Sigmoid colon (tissue), 7 donors: Measurements from ENCODE around the gene SLC25A51. TPM values are rescaled to one million over a fixed set of nuclear protein-coding genes. Genes with fewer than 3 reads are reported as not detected.

Experiments
- DNase-seq: peaks from one replicate; pipeline ENCODE4 v3.0.0-alpha.2; 2019
- H3K27ac ChIP-seq, 4 donors: fragments of 200-600 bp; sonication (generic); one replicate each; pipeline ENCODE4 v1.5.1; 2016 to 2019; ENCODE audit warnings: mild to moderate bottlenecking in 1 of 4
- H3K27me3 ChIP-seq, 3 donors: fragments of 200-600 bp; sonication (generic); one replicate each; pipeline ENCODE4 v1.5.1; 2019; ENCODE audit warnings: mild to moderate bottlenecking in 1 of 3
- H3K36me3 ChIP-seq, 4 donors: fragments of 200-600 bp; sonication (generic); one replicate each; pipeline ENCODE4 v1.5.1; 2016 to 2019
- H3K4me1 ChIP-seq, 4 donors: fragments of 200-600 bp; sonication (generic); one replicate each; pipeline ENCODE4 v1.5.1; 2017 to 2019
- H3K4me3 ChIP-seq, 4 donors: fragments of 200-600 bp; sonication (generic); one replicate each; pipeline ENCODE4 v1.5.1; 2017 to 2019; ENCODE audit warnings: mild to moderate bottlenecking in 2 of 4, moderate library complexity in 1 of 4
- H3K9me3 ChIP-seq, 4 donors: fragments of 200-600 bp in 3 of 4; sonication (generic) in 3 of 4; one replicate each; pipeline versions ENCODE4 v1.5.1 to v1.6.1; 2013 to 2019
- EP300 ChIP-seq, 4 donors: sonication (generic); formaldehyde crosslinking; IDR thresholded peaks; one replicate each; pipeline ENCODE4 v1.6.1; 2017; ENCODE audit warnings: antibody characterized with exemption in 4 of 4
- POLR2A ChIP-seq, 2 donors: fragments of 450-650 bp; IDR thresholded peaks; one replicate each; pipeline ENCODE4 v1.6.1; 2016; ENCODE audit warnings: antibody characterized with exemption in 2 of 2, mild to moderate bottlenecking in 2 of 2, moderate library complexity in 2 of 2
- POLR2AphosphoS5 ChIP-seq, 4 donors: sonication (generic); formaldehyde crosslinking; IDR thresholded peaks; one replicate each; pipeline ENCODE4 v1.6.1; 2017; ENCODE audit warnings: antibody characterized with exemption in 4 of 4
- WGBS, 2 donors: extraction: QIAGEN DNeasy Blood & Tissue Kit; methylation state at CpG; one replicate each; pipeline ENCODE4 v1.1.7; 2013; 5-methylcytosine and 5-hydroxymethylcytosine counted together
- intact Hi-C: fragments of 100-400 bp; cut with DNase I; formaldehyde crosslinking; loops from one replicate; pipeline ENCODE4 v1.15.1; 2023
- polyA plus RNA-seq, 3 donors: library from polyadenylated mRNA; stranded (reverse); fragments of 200-250 nt; gene quantifications; one replicate each; pipeline ENCODE4 v1.2.3, GENCODE V29; 2013
- total RNA-seq, 4 donors: library from RNA; depleted of rRNA; stranded (reverse); fragments of >200 nt; gene quantifications; one replicate each; pipeline ENCODE4 v1.1.0, GENCODE V29; 2016
- TF ChIP-seq, protein P1 (sequence below), 4 experiments: fragments of 450-650 bp in 3 of 4; fragments of 200-600 bp in 1 of 4; IDR thresholded peaks; one replicate each; pipeline ENCODE4 v1.5.1; 2016 to 2019; ENCODE audit warnings: antibody characterized with exemption in 4 of 4, mild to moderate bottlenecking in 3 of 4, moderate library complexity in 2 of 4
- donor health status: healthy with polysubstance abuse.
- donor health status: Bipolar disorder and iron deficiency.
- donor health status: healthy.

Gene SLC25A51
- total and polyA plus RNA-seq, 7 donors, result 4.2 to 31.0 (median 19.3) TPM

DNA sequence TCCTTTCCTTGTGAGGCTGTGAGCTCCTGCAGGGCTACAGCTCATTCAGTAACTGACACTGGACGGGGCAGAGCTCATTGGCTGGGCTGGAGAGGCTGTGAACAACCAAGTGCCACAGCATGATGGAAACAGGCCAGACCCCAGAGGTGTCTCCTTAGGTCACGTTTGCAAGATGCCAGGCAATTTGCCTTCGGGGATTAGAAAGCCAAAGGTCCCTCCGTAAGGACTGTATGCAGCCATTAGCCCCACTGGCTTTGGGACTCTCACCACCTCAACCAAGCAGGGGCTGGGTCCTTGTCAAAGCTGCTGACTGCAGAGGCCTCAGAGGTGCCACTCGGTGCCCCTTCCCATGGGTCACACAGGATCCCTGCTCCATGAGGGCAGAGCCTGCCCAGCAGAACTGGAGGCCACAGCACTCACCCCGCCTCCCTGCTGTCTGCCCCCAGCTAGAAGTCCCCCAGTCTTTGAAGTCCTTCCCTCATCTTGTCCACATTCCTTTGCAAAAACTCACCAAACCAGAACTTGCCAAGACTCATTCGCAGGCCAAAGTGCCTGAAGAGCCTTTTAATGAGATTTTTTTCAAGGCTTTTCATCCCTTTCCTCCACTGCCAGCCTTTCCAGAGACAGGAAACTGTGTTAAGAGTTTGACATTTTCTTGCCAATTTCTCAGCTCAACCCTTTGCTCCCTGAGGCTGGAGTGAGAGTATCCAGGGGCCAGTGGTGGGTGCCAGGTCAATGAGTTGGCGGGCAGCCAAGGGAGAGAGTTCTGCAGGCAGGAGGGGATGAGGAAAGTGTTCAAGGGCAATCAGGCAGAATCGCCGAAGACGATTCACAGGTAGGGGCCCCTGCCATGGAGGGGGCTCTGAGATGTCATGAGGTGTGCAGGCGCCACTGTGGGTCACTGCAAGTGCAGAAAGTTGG is 39.7 kb upstream of the SLC25A51 start:
- H3K36me3 ChIP-seq, result peaks cover 0 to 24% (median 0%) of the 10 kb centered on the region in 4 donors
- H3K4me3 ChIP-seq, result no peak overlapping the region
- WGBS, 2 donors, result 77 to 78% methylated on average over 12 of the region's 12 CpGs
- no peaks in the 10 kb centered on the region for H3K27me3 ChIP-seq
- intact Hi-C loops, result no loop called here
- H3K27ac ChIP-seq, result peak overlapping the region in 3 of 4 donors; percentile 46 to 72 (median 55)
- no peaks in the 10 kb centered on the region for H3K9me3 ChIP-seq
- peaks cover 0 to 51% (median 39%) of the 10 kb centered on the region in 4 donors for H3K4me1 ChIP-seq
- no peak for DNase-seq
- TF ChIP-seq EP300 (IDR thresholded peaks at IDR 0.05), result no peak
- TF ChIP-seq, protein P1, sequence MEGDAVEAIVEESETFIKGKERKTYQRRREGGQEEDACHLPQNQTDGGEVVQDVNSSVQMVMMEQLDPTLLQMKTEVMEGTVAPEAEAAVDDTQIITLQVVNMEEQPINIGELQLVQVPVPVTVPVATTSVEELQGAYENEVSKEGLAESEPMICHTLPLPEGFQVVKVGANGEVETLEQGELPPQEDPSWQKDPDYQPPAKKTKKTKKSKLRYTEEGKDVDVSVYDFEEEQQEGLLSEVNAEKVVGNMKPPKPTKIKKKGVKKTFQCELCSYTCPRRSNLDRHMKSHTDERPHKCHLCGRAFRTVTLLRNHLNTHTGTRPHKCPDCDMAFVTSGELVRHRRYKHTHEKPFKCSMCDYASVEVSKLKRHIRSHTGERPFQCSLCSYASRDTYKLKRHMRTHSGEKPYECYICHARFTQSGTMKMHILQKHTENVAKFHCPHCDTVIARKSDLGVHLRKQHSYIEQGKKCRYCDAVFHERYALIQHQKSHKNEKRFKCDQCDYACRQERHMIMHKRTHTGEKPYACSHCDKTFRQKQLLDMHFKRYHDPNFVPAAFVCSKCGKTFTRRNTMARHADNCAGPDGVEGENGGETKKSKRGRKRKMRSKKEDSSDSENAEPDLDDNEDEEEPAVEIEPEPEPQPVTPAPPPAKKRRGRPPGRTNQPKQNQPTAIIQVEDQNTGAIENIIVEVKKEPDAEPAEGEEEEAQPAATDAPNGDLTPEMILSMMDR (IDR thresholded peaks at IDR 0.05), result no peak
- no peak for TF ChIP-seq POLR2AphosphoS5 (IDR thresholded peaks at IDR 0.05)

DNA sequence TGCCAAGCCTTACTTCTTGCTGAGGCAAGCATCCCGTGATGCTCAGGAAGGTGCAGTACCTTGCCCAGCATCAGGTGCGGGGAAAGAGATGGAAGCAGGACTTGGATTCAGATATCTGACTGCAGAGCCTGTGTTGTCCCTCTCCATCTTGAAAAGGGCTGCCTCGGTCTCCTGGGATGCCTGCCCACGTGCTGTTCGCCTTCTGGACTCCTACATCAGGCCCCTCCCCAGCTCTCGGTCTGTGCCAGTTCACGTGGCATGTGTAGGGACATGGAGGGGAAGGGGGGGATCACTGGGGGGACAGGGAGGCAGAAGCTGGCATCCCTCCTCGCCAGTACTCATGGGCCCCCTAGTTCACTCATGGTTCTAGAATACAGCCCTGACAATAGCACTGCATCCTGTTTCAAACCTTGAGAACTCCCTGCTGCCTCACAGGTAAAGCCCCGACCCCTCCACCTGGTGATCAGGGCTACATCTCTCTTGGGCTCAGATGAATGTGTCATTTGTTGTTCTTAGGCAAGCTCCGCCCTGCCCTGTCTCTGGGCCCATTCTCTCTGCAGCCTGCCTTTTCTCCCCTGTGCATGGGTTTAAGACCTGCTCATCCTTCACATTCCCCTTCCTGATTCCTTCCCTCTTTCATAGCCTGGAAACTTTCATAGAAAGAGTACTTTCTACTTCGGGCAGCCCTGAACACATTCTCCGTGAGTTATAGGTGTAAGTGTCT is 38.9 kb upstream of the SLC25A51 start:
- Histone ChIP-seq H3K27me3 (no peaks in the 10 kb centered on the region), H3K36me3 (peaks cover 0 to 16% (median 0%) of the 10 kb centered on the region in 4 donors), H3K4me1 (peaks cover 0 to 59% (median 44%) of the 10 kb centered on the region in 4 donors), H3K4me3 (no peak overlapping the region), H3K9me3 (no peaks in the 10 kb centered on the region), H3K27ac (peak overlapping the region in 2 of 4 donors; percentile 55 to 72)
- no peak for DNase-seq
- WGBS, 2 donors, result 88 to 90% methylated on average over 12 of the region's 12 CpGs
- TF ChIP-seq EP300 (IDR thresholded peaks at IDR 0.05), result no peak
- TF ChIP-seq POLR2A (IDR thresholded peaks at IDR 0.05), result no peak
- TF ChIP-seq POLR2AphosphoS5 (IDR thresholded peaks at IDR 0.05), result no peak
- TF ChIP-seq, protein P1 (IDR thresholded peaks at IDR 0.05), result no peak
- intact Hi-C loops, result no loop called here

DNA sequence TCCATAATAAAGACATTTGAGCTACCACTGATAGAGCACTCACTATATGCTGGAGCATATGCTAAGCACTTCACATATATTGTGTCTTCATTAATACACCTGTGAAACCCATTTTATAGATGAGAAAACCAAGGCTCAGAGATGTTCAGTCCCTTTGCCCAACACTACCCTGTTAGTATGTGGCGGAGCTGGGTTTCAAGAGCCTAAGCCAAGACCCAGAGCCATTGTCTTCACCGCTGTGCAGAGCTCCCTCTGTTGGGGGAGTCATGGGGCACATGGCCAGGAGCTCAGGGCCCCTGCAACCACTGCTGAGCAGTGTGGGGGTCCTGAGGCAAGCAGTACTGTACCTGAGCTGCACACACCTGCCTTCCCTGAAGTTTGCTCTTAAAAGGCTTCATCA is 37.3 kb upstream of the SLC25A51 start:
- peaks cover 0 to 58% (median 45%) of the 10 kb centered on the region in 4 donors for H3K4me1 ChIP-seq
- intact Hi-C loops, result no loop called here
- H3K9me3 ChIP-seq, result no peaks in the 10 kb centered on the region

DNA sequence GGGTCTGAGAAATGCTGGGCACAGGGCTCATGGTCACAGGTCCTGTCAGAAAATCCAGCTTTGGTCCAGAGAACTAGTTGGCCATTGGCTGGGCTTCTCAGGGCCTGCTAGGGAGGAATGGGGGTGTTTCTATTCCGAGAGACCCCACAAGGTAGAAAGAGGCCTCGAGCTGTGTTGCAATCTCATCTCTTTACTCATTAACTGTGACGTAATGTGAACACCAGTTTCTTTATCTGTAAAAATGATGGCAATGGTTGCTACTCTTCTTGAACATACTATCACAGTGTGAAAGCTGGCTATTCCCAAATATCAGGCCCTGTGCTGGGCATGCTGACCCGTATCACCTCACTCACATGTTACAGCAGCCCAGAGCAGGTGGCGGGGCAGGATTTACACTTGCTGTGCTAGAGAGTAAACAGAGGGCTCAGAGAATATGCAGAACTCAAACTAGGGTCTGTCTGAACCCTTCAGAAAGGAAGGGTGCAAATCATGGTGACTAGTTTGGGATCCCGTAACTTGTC is 35.7 kb upstream of the SLC25A51 start:
- H3K4me1 ChIP-seq, result peaks cover 0 to 45% (median 37%) of the 10 kb centered on the region in 4 donors
- H3K27me3 ChIP-seq, result no peaks in the 10 kb centered on the region
- 90 to 91% methylated on average over 6 of the region's 6 CpGs for WGBS, 2 donors
- H3K4me3 ChIP-seq, result no peak overlapping the region
- H3K9me3 ChIP-seq, result no peaks in the 10 kb centered on the region
- no peak for TF ChIP-seq POLR2A (IDR thresholded peaks at IDR 0.05)
- no peak for TF ChIP-seq EP300 (IDR thresholded peaks at IDR 0.05)
- no peak for TF ChIP-seq POLR2AphosphoS5 (IDR thresholded peaks at IDR 0.05)
- TF ChIP-seq, protein P1 (IDR thresholded peaks at IDR 0.05), result no peak
- intact Hi-C loops, result no loop called here
- peak overlapping the region in 1 of 4 donors; percentile 70 for H3K27ac ChIP-seq
- H3K36me3 ChIP-seq, result no peaks in the 10 kb centered on the region
- DNase-seq, result no peak

More for the DNA sequence above, 37.3 kb upstream of the SLC25A51 start:
- Histone ChIP-seq H3K4me3 (no peak overlapping the region), H3K36me3 (peaks cover 0 to 3% (median 0%) of the 10 kb centered on the region in 4 donors), H3K27me3 (no peaks in the 10 kb centered on the region), H3K27ac (no peak overlapping the region)
- TF ChIP-seq POLR2A (IDR thresholded peaks at IDR 0.05) (no peak), POLR2AphosphoS5 (IDR thresholded peaks at IDR 0.05) (no peak), EP300 (IDR thresholded peaks at IDR 0.05) (no peak)
- TF ChIP-seq, protein P1 (IDR thresholded peaks at IDR 0.05), result no peak
- DNase-seq, result no peak
- 94 to 100% methylated on average over 2 of the region's 2 CpGs for WGBS, 2 donors
